Stomach (tissue), 4 donors: Measurements from ENCODE around the gene IPO4.

Experiments used
- CTCF ChIP-seq, 7 experiments: fragments of 450-650 bp in 4 of 7; fragments of 200-600 bp in 3 of 7; sonication (generic) in 3 of 7; IDR thresholded peaks; one replicate each; pipeline ENCODE4 v1.5.1; 2016 to 2019; ENCODE audit warnings: antibody characterized with exemption in 7 of 7, control low read depth in 2 of 7, mild to moderate bottlenecking in 1 of 7
- EP300 ChIP-seq: sonication (generic); formaldehyde crosslinking; IDR thresholded peaks from one replicate; pipeline ENCODE4 v1.6.1; 2017; ENCODE audit warnings: antibody characterized with exemption
- POLR2AphosphoS5 ChIP-seq, 3 donors: sonication (generic); formaldehyde crosslinking; IDR thresholded peaks; one replicate each; pipeline ENCODE4 v1.6.1; 2016; ENCODE audit warnings: antibody characterized with exemption in 3 of 3

DNA sequence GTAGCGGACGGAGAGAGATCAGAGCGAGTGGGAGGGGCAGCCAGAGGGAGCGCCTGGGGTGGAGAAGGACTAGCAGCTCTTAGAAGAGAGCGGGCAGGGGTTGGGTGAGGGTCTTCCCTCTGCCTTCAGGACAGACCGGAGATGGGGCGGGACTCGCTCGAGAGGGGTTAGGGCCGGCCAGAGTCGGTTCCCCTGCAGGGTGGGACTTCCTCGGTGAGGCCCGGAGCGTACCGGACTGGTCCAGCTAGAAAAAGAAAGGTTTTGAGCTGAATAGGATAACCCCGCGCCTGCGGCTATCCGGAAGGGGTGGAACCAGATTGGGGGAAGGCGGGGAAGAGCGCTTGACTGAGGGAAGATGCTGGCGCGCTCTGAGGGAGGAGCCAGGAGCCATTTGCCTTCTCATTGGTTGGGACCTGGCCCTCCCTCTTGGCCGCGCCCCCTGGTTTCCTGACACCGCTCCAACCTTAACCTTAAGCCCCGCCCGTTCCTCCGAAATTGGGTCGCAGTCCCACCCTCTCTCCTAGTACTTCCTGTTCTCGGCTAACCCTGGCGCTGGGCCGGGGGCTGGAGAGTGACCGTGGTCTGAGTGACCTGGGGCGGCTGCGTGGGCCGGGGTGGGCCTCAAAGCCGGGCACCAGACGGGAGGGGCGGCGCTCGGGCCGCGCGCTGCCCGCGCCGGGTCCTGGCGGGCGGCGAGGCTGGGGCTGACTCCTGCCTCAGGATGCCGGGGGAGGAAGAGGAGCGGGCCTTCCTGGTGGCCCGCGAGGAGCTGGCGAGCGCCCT is 41.4 kb downstream of the IPO4 start, which contains the start of gene RNF31:
- no peak for TF ChIP-seq EP300
- no peak for TF ChIP-seq CTCF (IDR thresholded peaks at IDR 0.05)
- peak; percentile 51 to 88 (median 56) for TF ChIP-seq POLR2AphosphoS5 (IDR thresholded peaks at IDR 0.05)
